ENCODE results near the gene GRIP1.

- TF ChIP-seq CTCF (IDR thresholded peaks at IDR 0.05) (no peak), USF2 (CRISPR knock-in tag; IDR thresholded peaks at IDR 0.05) (no peak), HMGXB4 (CRISPR knock-in tag; IDR thresholded peaks at IDR 0.05) (no peak), E2F1 (CRISPR knock-in tag; IDR thresholded peaks at IDR 0.05) (no peak), TCF7 (CRISPR knock-in tag; IDR thresholded peaks at IDR 0.05; ENCODE audit: low read depth) (no peak), ATF6 (CRISPR knock-in tag; IDR thresholded peaks at IDR 0.05) (no peak), ZNF281 (CRISPR knock-in tag; IDR thresholded peaks at IDR 0.05) (no peak), NR2C2 (CRISPR knock-in tag; IDR thresholded peaks at IDR 0.05) (no peak), CREB1 (CRISPR knock-in tag; IDR thresholded peaks at IDR 0.05) (no peak), GABPB1 (CRISPR knock-in tag; IDR thresholded peaks at IDR 0.05) (no peak)
Measured at GRCh38 chr12:66359300-66359699, 319.6 kb downstream of the GRIP1 start.

Measured in WTC11 (cell line).